ENCODE results near the gene DR1.
A peak's percentile ranks its signal among the peaks of the same experiment; 100 is the strongest.

DR1 gene

GRCh38 chr1:93345633-93346420 lies at the start of gene DR1:
DR1 (plus strand) TSS chr1:93345907; CDS start chr1:93346646, 739 bp downstream.
- peak in 57 of 58 donors; percentile 68 to 94 (median 90) for DNase-seq

- no peak for DNase-seq
Measured at GRCh38 chr1:93296555-93297154, 49.1 kb upstream of the DR1 start.

- no peak for DNase-seq
Measured at GRCh38 chr1:93301131-93301530, 44.6 kb upstream of the DR1 start.

- DNase-seq, result no peak
Measured at GRCh38 chr1:93302078-93302477, 43.6 kb upstream of the DR1 start.

- DNase-seq, result peak in 15 of 58 donors; percentile 1 to 61 (median 12)
Measured at GRCh38 chr1:93304716-93305138, 41.0 kb upstream of the DR1 start.

- DNase-seq, result no peak
Measured at GRCh38 chr1:93306920-93307319, 38.8 kb upstream of the DR1 start.

GRCh38 chr1:93313026-93313425 lies 32.7 kb upstream of the DR1 start:
- DNase-seq, result no peak

- peak in 24 of 58 donors; percentile 0 to 65 (median 8) for DNase-seq
Measured at GRCh38 chr1:93317207-93317606, 28.5 kb upstream of the DR1 start.

GRCh38 chr1:93317943-93318342 lies 27.8 kb upstream of the DR1 start:
- DNase-seq, result no peak

- DNase-seq, result no peak
Measured at GRCh38 chr1:93321720-93322119, 24.0 kb upstream of the DR1 start.

- DNase-seq, result no peak
Measured at GRCh38 chr1:93322349-93322748, 23.4 kb upstream of the DR1 start.

GRCh38 chr1:93323185-93323820 lies 22.4 kb upstream of the DR1 start:
- DNase-seq, result no peak

- no peak for DNase-seq
Measured at GRCh38 chr1:93324486-93325464, 20.9 kb upstream of the DR1 start.

- peak in 11 of 58 donors; percentile 3 to 32 (median 11) for DNase-seq
Measured at GRCh38 chr1:93328809-93329760, 16.6 kb upstream of the DR1 start.

GRCh38 chr1:93330196-93330595 lies 15.5 kb upstream of the DR1 start:
- no peak for DNase-seq

- DNase-seq, result no peak
Measured at GRCh38 chr1:93330617-93331016, 15.1 kb upstream of the DR1 start.

- DNase-seq, result no peak
Measured at GRCh38 chr1:93331412-93331811, 14.3 kb upstream of the DR1 start.

- no peak for DNase-seq
Measured at GRCh38 chr1:93332368-93332767, 13.3 kb upstream of the DR1 start.

- no peak for DNase-seq
Measured at GRCh38 chr1:93338387-93339146, 7.1 kb upstream of the DR1 start.

All from anterior cingulate cortex (tissue), 58 donors.